ENCODE data around the gene TRPM2.

Gene TRPM2

DNA sequence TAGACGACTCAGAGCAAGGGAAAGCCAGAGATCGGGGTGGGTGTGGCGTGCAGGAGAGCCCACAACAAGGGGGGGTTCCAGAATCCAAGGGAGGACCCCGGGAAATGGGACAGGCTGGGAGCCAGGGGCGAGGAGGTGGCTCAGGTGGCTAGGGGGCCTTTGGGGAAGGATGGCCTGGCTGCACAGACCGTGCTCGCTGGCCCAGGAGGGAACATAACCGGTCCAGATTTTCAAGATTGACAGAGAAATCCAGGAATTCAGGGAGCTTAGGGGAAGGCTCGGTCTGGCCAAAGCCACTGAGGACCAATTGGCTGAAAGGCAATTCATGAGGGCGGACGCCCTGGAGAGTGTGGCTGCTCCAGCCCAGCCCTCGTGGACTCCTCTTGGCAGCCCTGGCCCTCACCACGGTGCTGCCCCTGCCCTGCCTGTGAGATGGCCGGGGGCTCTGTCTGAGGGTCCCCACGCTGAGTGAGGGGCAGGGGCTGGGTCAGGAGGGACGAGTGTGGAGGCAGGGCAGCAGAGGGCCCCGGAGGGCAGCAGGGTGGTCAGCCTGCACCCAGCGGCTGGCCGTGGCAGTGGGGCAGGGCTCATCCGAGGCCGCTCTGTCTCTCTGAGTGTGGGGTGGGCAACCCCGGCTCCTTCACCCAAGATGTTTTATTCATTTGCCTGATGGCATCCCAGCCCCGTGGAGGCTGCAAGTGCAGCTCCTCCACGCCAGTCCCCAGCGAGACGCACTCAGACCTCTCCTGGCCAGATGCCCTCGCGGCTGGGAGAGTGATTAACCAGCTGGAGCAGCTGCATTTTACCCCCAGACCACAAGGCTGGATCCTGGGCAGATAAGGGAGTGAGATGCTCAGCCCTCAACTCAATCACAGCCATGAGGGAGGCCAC is 96.3 kb downstream of the TRPM2 start:
- FAIRE-seq, result no peak

DNA sequence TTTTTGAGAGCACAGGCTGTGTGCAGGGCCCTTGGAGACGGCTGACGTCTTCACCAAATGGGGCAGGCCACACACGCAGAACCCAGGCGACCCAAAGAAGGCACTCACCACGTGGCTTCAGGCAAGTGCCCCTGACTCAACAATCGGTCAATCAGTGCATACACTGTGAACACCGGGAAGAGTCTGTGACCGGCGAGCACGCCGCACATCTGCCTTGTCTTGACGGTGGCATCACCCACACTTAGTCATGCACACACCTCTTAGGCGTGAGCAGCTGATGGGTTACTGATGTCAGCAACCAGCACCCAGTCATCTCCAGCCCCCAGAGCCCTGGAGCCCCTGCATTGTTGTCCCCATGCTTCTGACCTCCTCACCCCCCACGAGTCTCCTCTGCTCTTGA is 97.0 kb downstream of the TRPM2 start:
- no peak for FAIRE-seq

DNA sequence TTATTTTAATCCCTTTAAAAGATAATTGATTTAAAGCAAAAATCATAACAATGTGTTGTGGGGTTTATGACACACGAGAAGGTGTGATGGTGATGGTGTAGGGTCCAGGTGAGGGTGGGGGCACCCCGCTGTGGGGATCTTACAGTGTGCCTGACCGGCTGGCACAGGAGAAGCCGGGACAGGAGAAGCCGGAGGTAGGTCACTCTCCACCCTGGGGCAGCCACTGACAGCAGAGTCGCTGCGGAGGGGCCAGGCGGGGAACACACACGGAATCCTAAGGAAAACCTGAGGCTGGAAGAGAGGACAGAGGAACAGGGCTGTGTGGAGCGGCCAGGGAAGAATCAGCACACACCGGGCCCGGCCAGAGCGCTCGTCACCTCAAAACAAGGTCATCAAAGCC is 97.6 kb downstream of the TRPM2 start:
- no peak for FAIRE-seq

DNA sequence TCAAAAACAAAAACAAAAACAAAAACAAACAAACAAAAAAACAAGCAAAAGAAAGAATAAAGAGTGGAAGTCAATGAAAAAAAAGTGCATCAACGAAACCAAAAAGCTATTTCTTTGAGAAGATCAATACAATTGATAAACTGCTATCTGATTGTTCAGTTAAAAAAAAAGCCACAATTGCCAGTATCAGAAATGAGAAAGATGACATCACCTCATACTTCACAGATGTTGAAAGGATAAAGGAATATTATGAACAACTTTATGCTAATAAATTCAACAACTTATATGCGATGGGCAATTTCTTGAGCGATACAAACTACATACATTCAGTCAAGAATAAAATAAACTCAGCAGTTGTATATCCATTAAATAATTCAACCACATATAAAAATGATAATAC is 99.7 kb downstream of the TRPM2 start:
- FAIRE-seq, result no peak

DNA sequence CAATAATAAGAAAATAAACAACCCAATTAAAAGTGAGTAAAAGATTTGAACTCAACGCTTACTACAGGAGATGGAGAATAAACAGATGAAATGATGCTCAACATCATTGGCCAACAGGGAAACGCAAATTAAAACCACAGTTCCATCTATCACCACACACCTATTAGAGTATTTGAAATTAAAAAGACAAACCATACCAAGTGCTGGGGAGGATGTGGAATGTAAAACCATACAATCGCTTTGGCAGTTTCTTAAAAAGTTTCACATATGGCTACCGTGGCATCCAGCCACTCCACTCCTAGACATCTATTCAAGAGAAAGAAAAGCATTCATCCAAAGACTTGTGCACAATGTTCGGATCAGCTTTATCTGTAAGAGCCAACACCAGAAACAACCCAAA is 100.6 kb downstream of the TRPM2 start:
- FAIRE-seq, result no peak

DNA sequence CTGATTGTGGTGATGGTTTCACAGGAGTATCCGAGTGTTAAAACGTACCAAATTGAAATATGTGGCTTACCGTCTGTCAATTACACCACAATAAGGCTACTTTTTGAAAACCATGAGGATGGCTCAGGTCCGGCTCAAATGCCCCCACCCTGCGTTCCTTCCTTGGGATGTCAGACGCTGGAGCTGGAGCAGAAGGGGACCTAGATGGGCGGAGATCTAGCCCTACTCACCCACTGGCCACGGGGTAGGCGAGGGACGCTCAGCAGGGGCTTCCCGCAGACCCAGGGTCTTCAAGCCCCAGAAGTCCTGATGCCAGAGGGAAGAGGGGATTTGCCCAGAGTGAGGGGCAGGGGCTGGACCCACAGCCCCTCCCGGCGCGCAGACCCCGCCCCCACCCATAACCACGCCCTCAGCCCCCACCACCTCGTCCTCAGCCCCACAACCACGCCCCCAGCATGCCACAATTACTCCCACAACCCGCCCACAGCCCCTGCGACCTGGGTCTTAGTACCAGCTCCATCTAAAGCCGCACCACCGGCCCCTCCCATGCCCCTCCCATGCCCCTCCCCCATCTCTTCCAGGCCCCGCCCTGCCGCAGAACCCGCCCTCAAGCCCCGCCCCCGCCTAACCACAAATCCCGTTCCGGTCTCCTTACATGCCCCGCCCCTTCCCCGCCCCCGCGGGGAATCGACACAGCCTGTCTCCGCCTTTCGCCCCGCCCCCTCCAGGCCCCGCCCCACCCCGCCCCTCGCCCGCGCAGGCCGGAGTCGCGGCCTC is 101.5 kb downstream of the TRPM2 start, which contains the start of gene LRRC3:
Gene LRRC3 (plus strand): TSS at position 764 of the 777 bp plus-strand sequence. CDS start 1,135 bp downstream, outside the sequence.
- no peak for FAIRE-seq

DNA sequence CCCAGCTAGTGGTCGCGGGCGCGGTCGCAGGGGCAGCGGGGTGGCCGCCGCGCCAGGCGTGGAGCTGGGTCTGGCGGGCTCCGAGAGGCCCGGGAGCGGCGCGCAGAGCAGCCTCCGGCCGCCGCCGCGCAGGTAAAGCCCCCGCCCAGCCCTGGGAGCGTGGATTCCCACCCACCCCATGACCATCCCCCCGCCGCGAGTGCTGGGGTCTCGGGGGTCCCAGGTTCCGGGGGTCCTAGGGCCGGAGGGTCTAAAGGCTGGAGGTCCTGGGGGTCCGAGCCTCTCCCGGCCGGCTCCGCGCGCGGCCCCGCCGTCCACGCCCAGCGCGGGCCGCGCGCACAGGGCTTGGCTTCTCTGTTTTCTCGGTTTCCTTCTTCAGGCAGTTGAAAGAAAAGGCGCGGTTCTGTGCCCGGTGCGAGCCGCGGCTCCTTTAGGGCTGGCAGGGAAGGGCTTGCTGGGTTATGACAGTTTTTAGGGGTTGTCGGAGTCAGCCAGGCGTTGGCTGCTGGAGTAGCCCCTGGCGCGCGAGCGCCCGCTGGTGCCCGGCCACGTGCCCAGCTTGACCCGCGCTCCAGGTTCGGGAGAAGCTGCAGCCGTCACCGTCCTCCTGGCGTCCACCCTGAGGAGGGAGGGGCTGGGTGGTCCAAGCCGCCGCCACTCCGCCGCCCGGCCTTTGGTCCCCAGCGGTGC is 102.2 kb downstream of the TRPM2 start:
- no peak for FAIRE-seq

DNA sequence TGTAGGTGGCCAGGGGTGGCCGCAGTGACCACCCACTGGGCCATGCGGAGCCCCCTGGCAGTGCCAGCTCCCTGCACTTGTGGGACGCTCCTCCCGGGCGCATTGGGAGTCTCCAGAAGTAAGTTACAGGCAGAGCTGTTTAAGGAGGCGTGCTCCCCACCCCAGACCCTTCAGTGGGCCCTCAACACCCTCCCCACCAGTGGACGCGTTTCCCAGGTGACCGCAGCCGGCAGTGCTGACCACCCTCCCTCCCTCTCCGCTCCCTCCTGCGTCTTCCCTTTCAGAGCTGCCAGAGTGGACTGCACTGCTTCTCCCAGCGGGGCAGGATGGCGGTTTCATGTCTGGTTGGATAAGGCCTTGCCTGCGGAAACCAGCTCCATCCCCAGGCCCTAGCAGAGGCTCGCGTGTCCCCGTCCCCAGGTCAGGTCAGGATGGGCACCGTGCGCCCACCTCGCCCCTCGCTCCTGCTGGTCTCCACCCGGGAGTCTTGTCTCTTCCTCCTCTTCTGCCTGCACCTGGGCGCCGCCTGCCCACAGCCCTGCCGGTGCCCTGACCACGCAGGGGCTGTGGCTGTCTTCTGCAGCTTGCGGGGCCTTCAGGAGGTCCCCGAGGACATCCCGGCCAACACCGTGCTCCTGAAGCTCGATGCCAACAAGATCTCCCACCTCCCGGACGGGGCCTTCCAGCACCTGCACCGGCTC is 102.9 kb downstream of the TRPM2 start:
- FAIRE-seq, result no peak

DNA sequence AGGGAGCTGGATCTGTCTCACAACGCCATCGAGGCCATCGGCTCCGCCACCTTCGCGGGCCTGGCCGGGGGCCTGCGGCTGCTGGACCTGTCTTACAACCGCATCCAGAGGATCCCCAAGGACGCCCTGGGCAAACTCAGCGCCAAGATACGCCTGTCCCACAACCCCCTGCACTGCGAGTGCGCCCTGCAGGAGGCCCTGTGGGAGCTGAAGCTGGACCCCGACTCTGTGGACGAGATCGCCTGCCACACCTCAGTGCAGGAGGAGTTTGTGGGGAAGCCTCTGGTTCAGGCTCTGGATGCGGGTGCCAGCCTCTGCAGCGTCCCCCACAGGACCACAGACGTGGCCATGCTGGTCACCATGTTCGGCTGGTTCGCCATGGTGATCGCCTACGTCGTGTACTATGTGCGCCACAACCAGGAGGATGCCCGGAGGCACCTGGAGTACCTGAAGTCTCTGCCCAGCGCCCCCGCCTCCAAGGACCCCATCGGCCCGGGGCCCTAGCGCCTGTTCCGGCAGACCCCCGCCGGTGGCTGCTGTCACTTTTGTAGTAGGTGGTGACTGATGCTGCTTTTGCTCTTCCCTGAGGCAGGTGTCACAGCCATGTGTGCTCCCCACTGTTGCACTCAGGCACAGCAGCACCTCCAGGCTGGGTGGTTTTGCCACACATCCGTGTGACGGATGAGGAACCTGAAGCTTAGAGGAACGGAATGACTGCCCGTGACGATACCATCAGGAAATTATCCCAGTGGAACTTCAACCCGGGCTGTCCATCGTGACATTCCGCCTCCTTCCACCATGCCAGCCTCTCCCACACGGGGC is 103.7 kb downstream of the TRPM2 start:
- no peak for FAIRE-seq

DNA sequence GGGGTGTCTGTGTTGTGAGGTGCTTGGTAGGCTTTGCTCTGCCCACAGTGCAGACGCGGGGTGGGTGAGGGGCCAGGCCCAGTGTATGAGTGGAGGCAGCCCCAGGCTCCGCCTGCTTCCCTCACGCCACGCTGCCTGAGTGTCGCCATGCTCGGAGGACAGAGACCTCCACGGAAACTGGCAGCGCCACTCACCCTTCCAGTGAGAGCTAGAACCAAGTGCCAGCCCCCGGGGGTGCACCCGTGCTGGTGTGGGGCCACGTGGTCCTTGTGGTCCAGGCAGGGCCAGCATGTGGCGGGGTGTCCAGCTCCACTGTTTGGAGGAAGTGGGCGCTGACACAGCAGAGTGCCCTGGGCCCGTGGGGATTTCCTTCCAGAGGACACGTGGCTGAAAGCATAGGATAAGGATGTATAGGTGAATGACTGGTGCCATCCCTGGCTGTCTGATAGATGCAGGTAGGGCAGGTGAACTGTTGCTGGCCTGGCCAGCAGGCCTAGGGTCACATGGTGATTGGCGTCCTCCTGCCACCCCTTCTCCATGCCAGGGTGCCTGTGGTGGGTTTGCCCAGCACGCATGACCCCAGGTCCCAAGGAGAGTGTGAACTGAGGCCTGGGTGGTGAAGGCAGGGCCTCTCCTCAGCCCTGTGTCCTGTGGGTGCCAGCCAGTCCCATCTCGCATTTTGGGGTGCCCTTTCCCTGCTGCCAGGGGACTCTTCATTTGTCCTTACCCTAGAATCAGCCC is 105.7 kb downstream of the TRPM2 start:
- no peak for FAIRE-seq

DNA sequence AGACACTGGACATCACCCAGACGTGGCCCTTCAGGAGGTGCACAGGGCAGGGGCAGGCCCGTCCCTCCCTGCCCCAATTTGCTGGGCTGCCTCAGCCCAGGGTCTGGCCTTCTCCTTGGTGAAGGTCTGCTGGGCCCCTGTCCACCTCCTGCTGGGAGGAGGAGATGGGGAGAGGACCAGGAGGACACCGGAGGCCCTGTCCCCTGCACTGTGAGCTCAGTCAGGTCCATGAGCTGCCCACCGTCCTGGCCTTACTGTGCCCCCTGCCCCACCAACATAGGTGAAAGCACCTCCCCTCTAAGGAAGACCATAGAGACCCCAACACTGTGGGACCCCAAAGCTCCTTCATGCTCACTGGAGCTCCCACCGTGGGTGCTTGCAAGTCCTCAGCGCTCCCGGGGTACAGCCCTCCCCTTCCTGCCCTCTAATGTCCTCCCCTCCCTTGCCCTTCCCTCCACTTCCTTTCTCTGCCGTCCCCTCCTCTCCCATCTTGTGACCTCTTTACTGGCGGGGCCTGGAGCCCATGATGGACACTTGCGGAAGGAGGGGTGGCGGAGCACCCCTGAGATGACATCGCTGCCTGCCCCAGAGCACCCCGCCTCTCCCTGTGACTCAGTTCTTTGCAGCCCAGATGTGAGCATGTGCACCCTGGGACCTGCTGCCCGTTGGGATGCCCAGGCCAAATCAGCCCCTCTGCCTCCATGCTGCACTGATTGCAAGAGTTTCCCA is 106.5 kb downstream of the TRPM2 start:
- FAIRE-seq, result no peak

DNA sequence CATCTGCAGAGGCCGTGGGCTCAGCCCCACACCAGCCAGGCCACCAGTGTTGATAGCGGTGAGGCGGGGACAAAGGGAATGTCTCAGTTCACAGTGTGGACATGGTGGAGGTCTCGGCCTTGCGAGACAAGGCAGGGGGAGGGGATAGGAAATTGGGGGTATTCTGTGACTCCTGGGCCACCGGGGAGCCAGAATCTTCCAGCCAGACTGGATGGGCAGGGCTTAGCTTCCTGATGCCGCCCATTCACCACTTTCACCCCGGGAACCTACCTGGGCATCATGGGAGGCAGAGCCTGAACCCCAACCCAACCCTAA is 107.0 kb downstream of the TRPM2 start:
- no peak for FAIRE-seq

DNA sequence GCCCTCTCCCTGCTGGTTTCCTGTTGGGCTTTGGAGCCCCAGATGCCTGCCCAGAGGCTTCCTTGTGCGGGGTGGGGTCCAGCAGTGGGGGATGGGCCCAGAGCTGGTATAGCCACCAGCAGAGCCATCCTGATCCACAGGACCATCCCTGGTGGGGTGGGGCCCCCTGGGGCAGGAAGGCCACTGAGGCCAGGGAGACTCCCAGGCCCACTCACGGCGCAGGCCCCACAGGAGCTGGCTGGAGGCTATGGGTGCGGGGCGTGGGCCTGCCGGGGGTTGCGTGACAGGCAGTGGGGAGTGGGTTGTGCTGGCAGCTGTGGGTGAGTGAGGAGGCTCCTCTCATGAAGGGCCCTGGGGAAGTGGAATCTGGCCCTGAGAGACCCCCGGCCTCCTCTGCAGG is 107.6 kb downstream of the TRPM2 start:
- FAIRE-seq, result no peak

DNA sequence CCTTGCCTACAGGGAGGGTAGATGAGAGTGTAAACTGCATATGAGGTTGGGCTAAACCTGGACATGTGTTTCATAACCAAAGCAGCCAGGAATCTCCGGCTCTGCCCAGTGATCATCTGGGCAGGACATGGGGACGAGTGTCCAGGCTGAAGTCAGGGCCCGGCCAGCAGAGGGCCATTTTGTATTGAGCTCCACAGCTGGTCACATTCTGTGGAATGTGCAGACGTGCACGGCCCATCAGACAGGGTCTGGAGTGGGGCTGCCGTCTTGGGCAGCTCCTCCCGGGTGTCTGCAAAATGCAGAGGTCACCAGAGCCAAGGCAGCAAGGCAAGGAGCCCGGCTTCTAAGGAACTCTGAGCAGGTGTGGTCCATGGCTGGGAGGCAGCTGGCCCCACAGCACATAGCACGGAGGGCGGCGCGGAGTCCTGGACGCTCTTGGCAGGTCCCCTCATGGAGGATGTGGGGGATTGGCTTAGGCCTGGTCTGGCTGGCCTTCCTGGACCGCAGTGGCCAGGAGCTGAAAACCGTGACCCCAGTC is 108.1 kb downstream of the TRPM2 start:
- no peak for FAIRE-seq

DNA sequence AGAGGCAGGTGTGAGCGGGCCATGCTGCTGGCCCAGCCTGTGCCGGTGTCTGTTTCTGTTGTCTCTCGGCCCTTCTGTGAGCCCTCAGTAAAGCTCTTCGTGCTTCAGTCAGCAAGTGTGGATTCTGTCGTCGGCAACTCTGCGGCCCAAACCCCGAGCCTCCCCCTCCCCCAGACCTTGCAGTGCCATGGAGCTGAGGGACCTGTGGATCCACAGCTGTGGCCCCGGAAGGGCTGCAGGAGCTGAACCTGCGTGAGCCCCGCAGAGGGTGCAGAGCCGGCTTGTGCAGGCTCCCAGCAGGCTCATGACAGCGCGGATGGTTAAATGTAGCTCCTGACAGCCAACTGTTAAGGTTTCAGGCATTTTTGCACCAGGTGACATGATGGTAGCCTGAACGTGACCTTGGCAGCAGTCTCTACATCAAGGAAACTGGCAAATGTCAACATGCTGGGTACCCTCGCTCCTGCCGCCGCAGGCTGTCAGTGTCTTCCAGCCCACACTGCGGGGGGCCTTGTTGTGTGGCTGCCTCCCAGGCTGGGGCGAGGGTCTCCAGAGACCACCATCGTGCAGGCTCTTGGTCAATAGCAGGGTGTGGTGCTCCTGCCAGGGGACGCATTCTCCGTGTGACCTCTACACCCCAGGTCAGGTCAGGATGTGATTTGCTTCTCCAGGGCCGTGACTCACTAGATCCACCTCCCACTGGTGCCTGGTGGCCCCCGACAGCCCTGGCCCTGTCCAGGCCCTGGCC is 108.8 kb downstream of the TRPM2 start:
- FAIRE-seq, result no peak

DNA sequence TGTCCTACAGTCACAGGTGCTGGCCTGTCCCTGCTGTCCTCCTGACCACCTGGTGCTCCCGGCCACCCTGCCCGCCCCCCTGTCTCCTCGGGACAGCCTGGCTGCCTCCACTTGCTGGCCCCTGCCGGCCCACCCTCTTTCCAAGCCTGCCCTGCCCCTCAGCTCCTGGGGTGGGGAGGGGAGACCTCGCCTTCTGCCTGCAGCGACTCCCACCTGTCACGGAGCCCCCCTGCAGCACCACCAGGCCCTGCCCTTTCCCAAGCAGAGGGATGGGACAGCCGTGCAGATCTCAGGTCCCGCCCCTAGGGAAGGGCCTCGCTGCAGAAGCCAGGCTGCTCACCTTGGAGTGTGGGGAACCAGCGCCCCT is 109.4 kb downstream of the TRPM2 start:
- FAIRE-seq, result no peak

DNA sequence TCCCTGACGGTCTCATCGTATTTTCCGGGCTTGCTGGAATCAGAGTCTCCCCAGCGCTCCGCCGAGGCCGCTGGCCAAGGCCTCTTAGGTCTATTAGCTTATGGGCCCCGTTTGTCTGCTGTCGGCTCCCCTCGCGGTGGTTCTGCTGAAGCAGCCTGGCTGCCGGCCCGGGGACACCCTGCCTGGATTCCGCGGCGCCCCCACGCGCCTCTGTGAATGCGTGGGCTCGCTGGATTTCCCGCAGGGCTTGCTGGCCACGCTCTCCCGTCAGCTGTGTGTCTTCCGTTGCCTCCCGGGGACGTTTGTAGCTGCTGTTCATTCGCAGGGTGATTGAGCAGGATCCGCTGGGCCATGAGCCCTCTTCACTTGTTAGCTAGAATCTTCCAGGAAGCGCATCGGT is 110.3 kb downstream of the TRPM2 start:
- no peak for FAIRE-seq

DNA sequence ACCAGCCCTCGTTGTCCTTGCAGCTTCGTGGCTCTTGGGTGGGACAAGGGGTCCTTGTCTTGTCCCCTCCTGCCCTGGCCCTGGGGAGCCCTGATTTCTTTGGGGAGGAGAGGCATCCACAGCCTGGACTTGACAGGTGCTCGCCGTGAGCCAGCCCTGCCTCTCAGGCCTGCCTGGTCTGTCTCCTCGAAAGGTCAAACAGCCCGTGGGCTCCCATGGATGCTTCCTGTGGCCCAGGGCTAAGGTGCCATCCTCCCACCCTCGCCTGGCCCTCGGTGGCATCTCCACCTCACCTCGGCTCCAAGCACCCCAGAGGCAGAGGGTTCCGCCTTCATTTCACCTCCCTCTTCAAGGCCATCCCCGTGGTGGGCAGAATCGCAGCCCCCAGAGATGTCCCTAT is 110.9 kb downstream of the TRPM2 start:
- no peak for FAIRE-seq

DNA sequence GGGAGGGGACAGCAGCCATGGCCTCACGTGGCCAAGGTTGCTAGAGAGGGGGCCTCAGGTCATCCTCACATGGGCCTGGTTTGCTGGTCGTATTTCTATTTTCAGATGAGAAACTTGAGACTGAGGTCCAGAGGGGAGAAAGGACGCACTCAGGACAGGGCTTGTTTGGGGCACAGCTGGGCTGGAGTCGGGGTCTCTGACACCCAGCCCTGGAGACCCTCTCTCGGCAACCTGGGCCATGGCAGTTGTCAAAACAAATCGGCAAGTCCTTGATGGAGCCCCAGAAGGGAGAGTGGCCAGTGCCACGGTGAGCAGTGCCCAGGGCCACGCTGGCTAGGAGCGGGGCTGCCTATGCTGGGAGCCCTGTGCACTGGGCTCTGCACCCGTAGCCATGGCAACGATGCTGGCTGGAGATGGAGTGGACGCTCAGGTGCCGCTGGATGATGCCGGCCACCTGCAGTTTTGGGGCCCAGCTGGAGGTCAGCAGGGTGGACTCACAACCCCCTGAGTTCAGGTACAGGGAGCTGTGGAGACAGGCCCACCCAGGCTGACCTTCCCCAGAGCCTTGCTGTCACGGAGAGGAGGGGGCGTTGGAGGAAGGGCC is 113.0 kb downstream of the TRPM2 start:
- no peak for FAIRE-seq
